NCI-H1436 (cell line): ENCODE measurements around the gene UTP11.
A peak's percentile ranks its signal among the peaks of the same experiment; 100 is the strongest.
"Not testable (repeated sequence)": the region's sequence is repeated elsewhere in the genome, so short reads cannot be mapped to it uniquely, and the experiment has no call there.

Experiments
- DNase-seq: peaks from one replicate; lab custom pipeline; 2025; lab: John Stamatoyannopoulos, UW

Gene UTP11

GRCh38 chr1:38027201-38028104, 14.9 kb downstream of the UTP11 start:
- no peak for DNase-seq

GRCh38 chr1:38028105-38028591, 15.6 kb downstream of the UTP11 start:
- DNase-seq: no peak

GRCh38 chr1:38028671-38029070, 16.1 kb downstream of the UTP11 start:
- DNase-seq: no peak

- no peak for DNase-seq
Observed at GRCh38 chr1:38029081-38029681, 16.6 kb downstream of the UTP11 start.

- DNase-seq: peak; percentile 42
Observed at GRCh38 chr1:38029685-38030511, 17.4 kb downstream of the UTP11 start.

- DNase-seq: no peak
Observed at GRCh38 chr1:38030596-38031512, 18.3 kb downstream of the UTP11 start.

- DNase-seq: no peak
Observed at GRCh38 chr1:38031513-38031866, 19.0 kb downstream of the UTP11 start.

GRCh38 chr1:38032992-38033391, 20.5 kb downstream of the UTP11 start:
- not testable (repeated sequence) for DNase-seq

GRCh38 chr1:38034871-38035270, 22.3 kb downstream of the UTP11 start:
- no peak for DNase-seq

GRCh38 chr1:38037221-38037939, 24.8 kb downstream of the UTP11 start:
- DNase-seq: no peak

- DNase-seq: no peak
Observed at GRCh38 chr1:38038861-38039260, 26.3 kb downstream of the UTP11 start.

GRCh38 chr1:38039331-38040088, 27.0 kb downstream of the UTP11 start:
- no peak for DNase-seq

- no peak for DNase-seq
Observed at GRCh38 chr1:38041936-38042834, 29.7 kb downstream of the UTP11 start.

GRCh38 chr1:38043036-38043747, 30.7 kb downstream of the UTP11 start:
- no peak for DNase-seq

- no peak for DNase-seq
Observed at GRCh38 chr1:38044221-38045215, 32.0 kb downstream of the UTP11 start.

GRCh38 chr1:38045401-38046332, 33.1 kb downstream of the UTP11 start:
- DNase-seq: no peak
